Mucosa of descending colon (tissue), 3 donors: ENCODE data around the gene LOXHD1. TPM values are rescaled to one million over a fixed set of nuclear protein-coding genes. Genes with fewer than 3 reads are reported as not detected.

Experiments
- ATAC-seq: fragments of 200-7000 bp; cut with Tn5 transposase; one replicate; pipeline ENCODE4 v1.9.1; 2020; ENCODE audit warnings: mild to moderate bottlenecking, moderate library complexity
- DNase-seq, 3 donors: peaks; one replicate each; pipeline ENCODE4 v3.0.0-alpha.2; 2020
- H3K36me3 ChIP-seq: fragments of 200-600 bp; one replicate; pipeline ENCODE4 v1.8.0; 2021; ENCODE audit warnings: low read depth, mild to moderate bottlenecking
- H3K4me1 ChIP-seq: fragments of 200-600 bp; one replicate; pipeline ENCODE4 v1.8.0; 2021; ENCODE audit warnings: low read depth, mild to moderate bottlenecking
- H3K4me3 ChIP-seq: fragments of 200-600 bp; one replicate; pipeline ENCODE4 v1.8.0; 2021; ENCODE audit warnings: mild to moderate bottlenecking
- H3K9me3 ChIP-seq: fragments of 200-600 bp; one replicate; pipeline ENCODE4 v1.8.0; 2021; ENCODE audit warnings: mild to moderate bottlenecking
- CTCF ChIP-seq: fragments of 200-600 bp; IDR thresholded peaks from one replicate; pipeline ENCODE4 v1.8.0; 2022; ENCODE audit warnings: antibody characterized with exemption, mild to moderate bottlenecking
- intact Hi-C, 2 donors: fragments of 100-400 bp; cut with DNase I in 1 of 2; cut with micrococcal nuclease in 1 of 2; formaldehyde crosslinking; loops; one replicate each; pipeline versions ENCODE4 v1.11.0 to v1.11.1; 2022; cut with DNase I, micrococcal nuclease
- total RNA-seq, 3 donors: library from RNA; stranded (reverse); fragmentation: NEBNext Ultra II Directional in 2 of 3; extraction: Animal tissue kit (Norgen Biotek cat#: 25700) in 2 of 3; gene quantifications; one replicate each; pipeline versions ENCODE4 v1.2.1 to v1.2.4, GENCODE V29; 2021 to 2023
- donor health status: DM: no; HTN: no; CAD: no; lungs with moderate emphysema.
- donor health status: DM: no; HTN: no; CAD: no.
- donor health status: DM: no; HTN: yes; CAD: no.

The LOXHD1 gene
- total RNA-seq, 3 donors from 2014 or later: 0.06 TPM; not detected in 2

DNA sequence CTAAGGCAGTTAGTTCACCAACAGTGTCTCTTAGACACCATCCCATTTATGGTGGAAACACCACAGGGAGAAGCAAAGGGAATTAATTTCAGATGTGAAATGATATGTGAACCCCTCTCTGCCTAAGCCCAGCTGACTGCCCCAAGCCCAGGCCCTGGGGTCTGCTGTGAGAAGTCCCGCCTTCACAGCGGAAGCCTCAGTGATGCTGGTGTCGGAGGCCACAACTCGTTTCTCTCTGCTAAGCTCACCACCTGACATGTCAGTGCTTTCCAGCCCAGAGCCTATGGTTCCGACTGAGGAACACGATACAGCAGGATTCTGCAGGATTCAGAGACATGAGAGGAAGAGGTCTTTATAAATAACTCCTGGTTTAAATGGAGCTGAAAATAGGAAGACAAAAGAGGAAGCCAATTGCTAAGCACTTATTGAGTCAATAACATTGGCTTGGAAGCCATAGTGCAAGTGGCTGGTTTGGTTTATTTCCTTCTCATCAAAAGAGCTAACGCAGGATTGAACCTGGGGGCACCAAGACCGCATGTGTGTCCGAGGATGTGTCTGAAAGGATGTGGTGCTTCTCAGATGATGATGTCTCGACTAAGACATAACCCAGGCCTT, 21.9 kb upstream of the LOXHD1 start:
- Histone ChIP-seq H3K36me3 (no peaks in the 10 kb centered on the region), H3K4me3 (no peak overlapping the region), H3K4me1 (no peaks in the 10 kb centered on the region), H3K9me3 (no peaks in the 10 kb centered on the region)
- no peak for ATAC-seq
- DNase-seq: no peak
- TF ChIP-seq CTCF: no peak
- intact Hi-C loops: no loop called here

GRCh38 chr18:46678041-46678440, 21.0 kb upstream of the LOXHD1 start:
- DNase-seq (no peak), ATAC-seq (no peak)
- H3K4me1 ChIP-seq: no peaks in the 10 kb centered on the region
- TF ChIP-seq CTCF: no peak
- H3K4me3 ChIP-seq: no peak overlapping the region
- intact Hi-C loops: no loop called here
- no peaks in the 10 kb centered on the region for H3K36me3 ChIP-seq
- H3K9me3 ChIP-seq: no peaks in the 10 kb centered on the region

- TF ChIP-seq CTCF: no peak
- intact Hi-C loops: no loop called here
Measured at GRCh38 chr18:46677611-46678010, 20.6 kb upstream of the LOXHD1 start.

DNA sequence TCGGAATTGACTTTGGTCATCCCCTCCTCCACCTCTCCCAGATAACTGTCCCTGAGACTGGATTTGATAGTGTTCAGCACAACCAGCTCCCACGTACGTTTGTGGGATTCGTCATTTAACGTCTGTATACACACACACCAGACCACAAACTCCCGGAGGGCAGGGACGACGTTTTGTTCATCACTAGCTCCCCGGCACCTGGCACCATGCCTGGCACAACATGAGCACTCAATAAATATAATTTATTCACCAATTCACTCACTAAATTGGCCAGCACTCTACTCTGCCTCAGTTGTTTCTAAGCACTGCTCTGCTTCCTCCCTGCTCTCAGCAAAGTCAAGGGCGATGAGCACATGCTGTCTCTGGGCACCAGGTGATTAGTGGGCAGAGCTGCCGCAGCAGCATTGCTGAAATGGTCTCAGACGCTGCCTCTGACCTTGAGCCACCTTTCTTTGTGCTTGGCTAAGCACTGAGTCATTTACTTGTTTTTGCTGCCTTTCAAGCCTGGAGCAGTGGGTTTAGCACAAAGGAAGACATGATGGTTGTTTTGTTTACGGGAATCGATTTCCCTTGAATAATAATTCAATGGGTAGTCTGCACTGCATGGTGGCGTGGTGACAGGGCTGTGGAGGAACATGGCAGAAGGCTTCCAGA, 19.3 kb upstream of the LOXHD1 start:
- ATAC-seq (no peak), DNase-seq (no peak)
- H3K4me1 ChIP-seq: no peaks in the 10 kb centered on the region
- H3K9me3 ChIP-seq: no peaks in the 10 kb centered on the region
- intact Hi-C loops: no loop called here
- TF ChIP-seq CTCF: no peak
- no peaks in the 10 kb centered on the region for H3K36me3 ChIP-seq
- H3K4me3 ChIP-seq: no peak overlapping the region

More at GRCh38 chr18:46677611-46678010, 20.6 kb upstream of the LOXHD1 start:
- ATAC-seq (no peak), DNase-seq (no peak)
- no peaks in the 10 kb centered on the region for H3K9me3 ChIP-seq
- H3K4me3 ChIP-seq: no peak overlapping the region
- H3K4me1 ChIP-seq: no peaks in the 10 kb centered on the region
- H3K36me3 ChIP-seq: no peaks in the 10 kb centered on the region

- ATAC-seq: no peak
- Histone ChIP-seq H3K9me3 (no peaks in the 10 kb centered on the region), H3K4me1 (no peaks in the 10 kb centered on the region), H3K4me3 (no peak overlapping the region), H3K36me3 (no peaks in the 10 kb centered on the region)
- intact Hi-C loops: no loop called here
- no peak for DNase-seq
- TF ChIP-seq CTCF: no peak
Measured at GRCh38 chr18:46675112-46675511, 18.1 kb upstream of the LOXHD1 start.
